SK-N-SH (cell line): ENCODE data around the gene FGF22. TPM values are rescaled to one million over a fixed set of nuclear protein-coding genes. Genes with fewer than 3 reads are reported as not detected.

Source experiments
- CTCF ChIA-PET: fragments of 300-600, 350-600 bp; formaldehyde crosslinking; extraction: SDS; loops from one replicate; lab custom pipeline; 2021; lab: Yijun Ruan, JAX
- POLR2A ChIA-PET: fragments of 350-600 bp; sonication (Branson Sonifier 250); formaldehyde crosslinking; extraction: SDS; loops from one replicate; lab custom pipeline; 2020; ENCODE audit warnings: antibody characterized with exemption, inconsistent platforms; lab: Yijun Ruan, JAX
- DNase-seq: peaks from one replicate; pipeline ENCODE4 v3.0.0; 2012
- H2AFZ ChIP-seq: fragments of 200-600 bp; sonication (generic); 2 replicates; pipeline ENCODE4 v1.8.1; 2016; ENCODE audit warnings: antibody characterized with exemption, mild to moderate bottlenecking, low read depth
- H3F3A ChIP-seq: fragments of 200-600 bp; sonication (generic); replicated peaks from 2 replicates; pipeline ENCODE3; 2016; ENCODE audit warnings: antibody characterized with exemption, mild to moderate bottlenecking; ENCODE audit not compliant: insufficient read depth
- H3K27ac ChIP-seq, 2 experiments: fragments of 200-500 bp in 1 of 2; fragments of 200-600 bp in 1 of 2; sonication (Bioruptor generic) in 1 of 2; sonication (generic), shearing (Covaris generic) in 1 of 2; 2 replicates each; pipeline versions ENCODE4 v1.5.1 to v1.6.1; 2014 to 2016; ENCODE audit warnings: low read depth in 2 of 2, inconsistent platforms in 1 of 2, low read length in 1 of 2, mild to moderate bottlenecking in 1 of 2, mixed read lengths in 1 of 2
- H3K27me3 ChIP-seq: fragments of 200-600 bp; sonication (generic), shearing (Covaris generic); 2 replicates; pipeline ENCODE4 v1.6.1; 2016; ENCODE audit warnings: mixed run types; ENCODE audit not compliant: insufficient read depth
- H3K36me3 ChIP-seq, 2 experiments: fragments of 200-500 bp in 1 of 2; fragments of 200-600 bp in 1 of 2; sonication (Bioruptor generic) in 1 of 2; sonication (generic) in 1 of 2; replicated peaks in 1 of 2; 2 replicates each; pipeline versions ENCODE3 to v1.5.1; 2014 to 2016; ENCODE audit warnings: low read length in 1 of 2, mild to moderate bottlenecking in 1 of 2; ENCODE audit not compliant: insufficient read depth in 2 of 2, control insufficient read depth in 1 of 2
- H3K4me1 ChIP-seq, 2 experiments: fragments of 200-500 bp in 1 of 2; fragments of 200-600 bp in 1 of 2; sonication (Bioruptor generic) in 1 of 2; sonication (generic), shearing (Covaris generic) in 1 of 2; 2 replicates each; pipeline versions ENCODE4 v1.5.1 to v1.6.1; 2014 to 2016; ENCODE audit warnings: low read depth in 1 of 2, low read length in 1 of 2, mixed run types in 1 of 2; ENCODE audit not compliant: insufficient read depth in 2 of 2, control insufficient read depth in 1 of 2
- H3K4me2 ChIP-seq: fragments of 200-600 bp; sonication (generic), shearing (Covaris generic); 2 replicates; pipeline ENCODE4 v1.6.1; 2017; ENCODE audit warnings: mixed run types
- H3K4me3 ChIP-seq, 2 experiments: fragments of 200-500 bp in 1 of 2; fragments of 200-600 bp in 1 of 2; sonication (Bioruptor generic) in 1 of 2; sonication (generic), shearing (Covaris generic) in 1 of 2; 2 replicates each; pipeline versions ENCODE4 v1.5.1 to v1.8.1; 2014 to 2016; ENCODE audit warnings: low read depth in 2 of 2, inconsistent platforms in 1 of 2, low read length in 1 of 2, mild to moderate bottlenecking in 1 of 2, mixed read lengths in 1 of 2, moderate library complexity in 1 of 2
- H3K79me2 ChIP-seq: fragments of 200-600 bp; sonication (generic); 2 replicates; pipeline ENCODE4 v1.8.1; 2017; ENCODE audit warnings: mild to moderate bottlenecking; ENCODE audit not compliant: insufficient read depth
- H3K9ac ChIP-seq: fragments of 200-600 bp; sonication (generic); 2 replicates; pipeline ENCODE4 v1.6.1; 2017; ENCODE audit warnings: mixed run types
- H3K9me2 ChIP-seq: fragments of 200-600 bp; sonication (generic); 2 replicates; pipeline ENCODE4 v1.6.1; 2017; ENCODE audit warnings: mixed run types
- H3K9me3 ChIP-seq: fragments of 200-600 bp; sonication (generic); 2 replicates; pipeline ENCODE4 v1.6.1; 2017; ENCODE audit warnings: mixed run types, mild to moderate bottlenecking, moderate library complexity
- H4K20me1 ChIP-seq: fragments of 200-600 bp; sonication (generic); 2 replicates; pipeline ENCODE4 v1.6.1; 2017; ENCODE audit warnings: mild to moderate bottlenecking, mixed run types; ENCODE audit not compliant: insufficient read depth
- CHD2 ChIP-seq: fragments of 150-350 bp; IDR thresholded peaks from 2 replicates; pipeline ENCODE4 v1.6.1; 2018; ENCODE audit warnings: low read length; ENCODE audit not compliant: partially characterized antibody
- FOSL2 ChIP-seq: IDR thresholded peaks from 2 replicates; pipeline ENCODE4 v1.4.0; 2012; ENCODE audit warnings: low read depth, mild to moderate bottlenecking, moderate library complexity, borderline replicate concordance
- FOXM1 ChIP-seq: IDR thresholded peaks from 2 replicates; pipeline ENCODE4 v1.4.0; 2012; ENCODE audit warnings: low read depth, mild to moderate bottlenecking
- GATA2 ChIP-seq: sonication (generic); formaldehyde crosslinking; IDR thresholded peaks from 2 replicates; pipeline ENCODE4 v1.5.0; 2020; ENCODE audit warnings: mild to moderate bottlenecking, missing genetic modification reagents
- MAX ChIP-seq: IDR thresholded peaks from 2 replicates; pipeline ENCODE4 v1.4.0; 2012; ENCODE audit warnings: low read depth
- MEF2A ChIP-seq: IDR thresholded peaks from 2 replicates; pipeline ENCODE4 v1.4.0; 2012; ENCODE audit warnings: low read depth, borderline replicate concordance
- MXI1 ChIP-seq: IDR thresholded peaks from 2 replicates; pipeline ENCODE4 v1.6.1; 2012; ENCODE audit warnings: mild to moderate bottlenecking, low read depth, low read length, improper control_type of control experiment
- NRF1 ChIP-seq: IDR thresholded peaks from 2 replicates; pipeline ENCODE4 v1.6.1; 2012; ENCODE audit warnings: low read depth, mild to moderate bottlenecking, low read length
- PBX3 ChIP-seq: IDR thresholded peaks from 2 replicates; pipeline ENCODE4; 2012
- POLR2AphosphoS5 ChIP-seq: IDR thresholded peaks from 2 replicates; pipeline ENCODE4 v1.6.1; 2012; ENCODE audit warnings: low read depth, low read length
- RXRA ChIP-seq: IDR thresholded peaks from 2 replicates; pipeline ENCODE4 v1.4.0; 2012; ENCODE audit warnings: low read depth, mild to moderate bottlenecking, borderline replicate concordance
- SIN3A ChIP-seq: IDR thresholded peaks from 2 replicates; pipeline ENCODE4 v1.6.1; 2012; ENCODE audit warnings: low read depth, mild to moderate bottlenecking, low read length, moderate library complexity, borderline replicate concordance
- SMC3 ChIP-seq: IDR thresholded peaks from 2 replicates; pipeline ENCODE4 v1.6.1; 2012; ENCODE audit warnings: low read depth, low read length, improper control_type of control experiment
- TAF1 ChIP-seq: IDR thresholded peaks from 2 replicates; pipeline ENCODE4 v1.6.1; 2012; ENCODE audit warnings: low read depth, mild to moderate bottlenecking, low read length, moderate library complexity, borderline replicate concordance
- TCF12 ChIP-seq: IDR thresholded peaks from 2 replicates; pipeline ENCODE4 v1.4.0; 2012
- TEAD4 ChIP-seq: IDR thresholded peaks from 2 replicates; pipeline ENCODE4 v1.4.0; 2012; ENCODE audit warnings: mild to moderate bottlenecking, borderline replicate concordance; ENCODE audit not compliant: insufficient read depth
- USF1 ChIP-seq: IDR thresholded peaks from 2 replicates; pipeline ENCODE4 v1.4.0; 2012; ENCODE audit warnings: low read depth, borderline replicate concordance
- ZBTB33 ChIP-seq: IDR thresholded peaks from 2 replicates; pipeline ENCODE4 v1.4.0; 2012; ENCODE audit warnings: low read depth, borderline replicate concordance
- WGBS: methylation state at CpG from one replicate; pipeline ENCODE4 v1.1.6; 2017; ENCODE audit warnings: low lambda C conversion rate; 5-methylcytosine and 5-hydroxymethylcytosine counted together
- polyA plus RNA-seq, 3 experiments: library from polyadenylated mRNA; depleted of rRNA; stranded (reverse); fragments of >200 nt; gene quantifications; 2 replicates each; pipeline ENCODE4 v1.2.3, GENCODE V29; 2012

The FGF22 gene
- polyA plus RNA-seq, 1 of the 3 experiments (the other 2 are of a cell fraction), result 0.62 TPM

GRCh38 chr19:679418-680286 is 40.0 kb downstream of the FGF22 start:
- Histone ChIP-seq H3K9me3 (no peaks in the 10 kb centered on the region), H3K79me2 (peaks cover 26% of the 10 kb centered on the region), H2AFZ (no peak overlapping the region; the same call in 1 of the 2 replicates), H3K4me2 (peak overlapping the region; percentile 90), H3K4me3 (peak overlapping the region; percentile 82 to 95), H3K4me1 (peaks cover 8 to 33% of the 10 kb centered on the region in 2 experiments; a peak in 3 of 4 replicates), H3F3A (peaks cover 10% of the 10 kb centered on the region), H3K27ac (peak overlapping the region; percentile 78 to 96), H3K9me2 (no peaks in the 10 kb centered on the region)
- TF ChIP-seq SIN3A, result peak; percentile 29; the same call in 1 of the 2 replicates
- peak; percentile 56 for TF ChIP-seq NRF1
- TF ChIP-seq MAX, result peak; percentile 21; the same call in 1 of the 2 replicates
- TF ChIP-seq TEAD4, result no peak
- TF ChIP-seq, all 33 proteins: peak for 3
- DNase-seq, result peak; percentile 83
- CTCF ChIA-PET, result interaction anchor here (0.6 to 6.0 kb wide), 8 partner anchors 12 to 90 kb away, joined by 3 to 33 read pairs (median 6); partner anchors contain the start of genes PALM and RNF126
- H3K36me3 ChIP-seq, result peaks cover 0 to 3% of the 10 kb centered on the region in 2 experiments
- 41% methylated on average over 6 of the region's 69 CpGs for WGBS
- peak overlapping the region; percentile 90 for H3K9ac ChIP-seq
- no peaks in the 10 kb centered on the region for H4K20me1 ChIP-seq
- H3K27me3 ChIP-seq, result no peaks in the 10 kb centered on the region
- POLR2A ChIA-PET, result interaction anchor here (1.3 to 2.0 kb wide), 3 partner anchors 13 to 24 kb away, joined by 3 to 6 read pairs (median 3); partner anchors contain the start of gene RNF126

GRCh38 chr19:680287-681028 is 40.8 kb downstream of the FGF22 start:
- DNase-seq, result peak; percentile 98
- 0% methylated on average over 10 of the region's 70 CpGs for WGBS
- Histone ChIP-seq H3K4me2 (peak overlapping the region; percentile 90; the same call in 1 of the 2 replicates), H3F3A (peaks cover 5% of the 10 kb centered on the region), H3K9me3 (no peaks in the 10 kb centered on the region), H3K9me2 (no peaks in the 10 kb centered on the region), H3K9ac (peak overlapping the region; percentile 90), H3K27ac (peak overlapping the region; percentile 93 to 96), H2AFZ (peak overlapping the region; percentile 70; the same call in 1 of the 2 replicates), H3K4me3 (peak overlapping the region; percentile 82 to 95), H4K20me1 (no peaks in the 10 kb centered on the region), H3K27me3 (no peaks in the 10 kb centered on the region), H3K4me1 (peaks cover 8 to 29% of the 10 kb centered on the region in 2 experiments; a peak in 3 of 4 replicates), H3K79me2 (peaks cover 26% of the 10 kb centered on the region), H3K36me3 (peaks cover 0 to 3% of the 10 kb centered on the region in 2 experiments)
- ChIA-PET CTCF (interaction anchor here (0.7 to 6.0 kb wide), 5 partner anchors 13 to 53 kb away, joined by 3 to 33 read pairs (median 11); partner anchors contain the start of genes PALM and RNF126), POLR2A (interaction anchor here (0.6 to 2.0 kb wide), 5 partner anchors 12 to 158 kb away, joined by 3 to 6 read pairs (median 3); partner anchors contain the start of gene RNF126)
- TF ChIP-seq FOXM1 (no peak), ZBTB33 (no peak), MXI1 (peak; percentile 39; the same call in 1 of the 2 replicates), USF1 (peak; percentile 84), CHD2 (no peak), FOSL2 (peak; percentile 22; the same call in 1 of the 2 replicates), TCF12 (no peak), POLR2AphosphoS5 (peak; percentile 63), SIN3A (peak; percentile 44; the same call in 1 of the 2 replicates), MEF2A (no peak), NRF1 (peak; percentile 54), PBX3 (0 out of 2 replicates have a peak, but pooled peaks have one; percentile 20), GATA2 (CRISPR knock-in tag) (no peak), SMC3 (0 out of 2 replicates have a peak, but pooled peaks have one; percentile 12), RXRA (no peak), TEAD4 (no peak), TAF1 (peak; percentile 57; the same call in 1 of the 2 replicates)
